Upper lobe of left lung (tissue), 6 donors: ENCODE data around the gene CABLES1. TPM values are rescaled to one million over a fixed set of nuclear protein-coding genes. Genes with fewer than 3 reads are reported as not detected.
"Not testable (repeated sequence)": the region's sequence is repeated elsewhere in the genome, so short reads cannot be mapped to it uniquely, and the experiment has no call there.

Experiments
- ATAC-seq, 2 donors: fragments of 200-7000 bp; cut with Tn5 transposase; one replicate each; pipeline ENCODE4 v1.9.1; 2022; ENCODE audit warnings: mild to moderate bottlenecking in 2 of 2, moderate library complexity in 2 of 2; ENCODE audit not compliant: low FRiP score in 2 of 2
- DNase-seq, 2 donors: peaks; one replicate each; pipeline ENCODE4 v3.0.0-alpha.2; 2019 to 2020
- H3K27ac ChIP-seq, 4 donors: fragments of 200-600 bp; sonication (generic); one replicate each; pipeline ENCODE4 v1.5.1; 2016 to 2019
- H3K27me3 ChIP-seq, 4 donors: fragments of 200-600 bp; sonication (generic); one replicate each; pipeline ENCODE4 v1.5.1; 2017 to 2019
- H3K36me3 ChIP-seq, 4 donors: fragments of 200-600 bp; sonication (generic); one replicate each; pipeline ENCODE4 v1.5.1; 2016 to 2019
- H3K4me1 ChIP-seq, 4 donors: fragments of 200-600 bp; sonication (generic); one replicate each; pipeline ENCODE4 v1.5.1; 2018 to 2019
- H3K4me3 ChIP-seq, 4 donors: fragments of 200-600 bp; sonication (generic); one replicate each; pipeline ENCODE4 v1.5.1; 2017 to 2019; ENCODE audit warnings: mild to moderate bottlenecking in 2 of 4, moderate library complexity in 1 of 4
- H3K9me3 ChIP-seq, 4 donors: fragments of 200-600 bp; sonication (generic); one replicate each; pipeline ENCODE4 v1.5.1; 2018 to 2019
- EP300 ChIP-seq, 4 donors: sonication (generic); formaldehyde crosslinking; IDR thresholded peaks; one replicate each; pipeline ENCODE4 v1.5.1; 2017; ENCODE audit warnings: antibody characterized with exemption in 4 of 4, control low read depth in 2 of 4
- POLR2A ChIP-seq, 4 donors: fragments of 450-650 bp; IDR thresholded peaks; one replicate each; pipeline ENCODE4 v1.5.1; 2016 to 2017; ENCODE audit warnings: antibody characterized with exemption in 4 of 4, mild to moderate bottlenecking in 2 of 4
- POLR2AphosphoS5 ChIP-seq, 2 donors: sonication (generic); formaldehyde crosslinking; IDR thresholded peaks; one replicate each; pipeline ENCODE4 v1.5.1; 2017; ENCODE audit warnings: antibody characterized with exemption in 2 of 2
- WGBS, 2 donors: methylation state at CpG; one replicate each; pipeline ENCODE4 v1.1.5; 2017 to 2018; 5-methylcytosine and 5-hydroxymethylcytosine counted together
- total RNA-seq, 6 donors: library from RNA; depleted of rRNA in 4 of 6; stranded (reverse); fragments of >200 nt in 4 of 6; gene quantifications; one replicate each; pipeline versions ENCODE4 v1.1.0 to v1.2.1, GENCODE V29; 2016 to 2021
- TF ChIP-seq, protein P1 (sequence below), 6 experiments: fragments of 450-650 bp in 4 of 6; fragments of 200-600 bp in 2 of 6; sonication (generic) in 2 of 6; IDR thresholded peaks; one replicate each; pipeline ENCODE4 v1.5.1; 2016 to 2019; ENCODE audit warnings: antibody characterized with exemption in 6 of 6
- donor health status: DM: no; HTN: no; CAD: no; lungs with moderate emphysema.
- donor health status: DM: no; HTN: yes; CAD: no; lungs with severe emphysema.

Gene CABLES1
- total RNA-seq, 6 donors from 2014 or later: 24.6 to 63.9 (median 40.9) TPM

DNA sequence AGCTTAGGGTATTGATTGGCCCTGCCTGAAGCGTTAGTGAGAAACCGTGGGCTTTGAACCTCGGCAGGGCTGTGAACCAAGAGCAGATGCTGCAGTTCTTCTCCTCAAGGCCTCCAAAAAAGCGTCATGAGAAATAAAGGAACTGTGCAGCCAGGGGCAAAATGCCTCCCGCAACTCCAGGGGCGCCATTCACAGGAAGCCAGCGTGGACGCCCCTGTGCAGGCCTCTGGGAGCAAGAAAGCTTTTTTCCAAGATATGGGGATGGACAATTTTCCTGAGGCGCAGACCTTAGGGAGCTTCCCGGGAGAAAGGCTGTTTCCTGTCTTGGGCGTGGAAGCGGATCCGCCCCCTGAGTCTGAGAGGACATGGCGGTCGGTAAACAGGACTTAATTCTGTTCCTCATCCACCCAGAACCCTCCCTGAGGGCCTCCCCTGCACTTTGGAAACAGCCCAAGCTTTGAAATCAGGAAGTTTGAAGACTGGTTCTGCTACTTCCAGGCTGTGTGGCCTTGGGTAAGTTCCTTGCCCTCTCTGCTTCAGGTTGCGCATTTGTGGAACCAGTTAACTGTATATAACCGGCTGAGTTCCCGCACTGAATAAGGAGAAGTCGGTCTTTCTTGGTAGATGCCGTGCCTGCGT lies 29.6 kb upstream of the CABLES1 start:
- 85 to 86% methylated on average over 21 of the region's 21 CpGs for WGBS, 2 donors
- no peak overlapping the region for H3K27ac ChIP-seq
- DNase-seq (no peak), ATAC-seq (peak in 1 of 2 donors; percentile 73)
- H3K36me3 ChIP-seq: no peaks in the 10 kb centered on the region
- no peaks in the 10 kb centered on the region for H3K9me3 ChIP-seq
- H3K4me3 ChIP-seq: no peak overlapping the region
- H3K27me3 ChIP-seq: no peaks in the 10 kb centered on the region
- TF ChIP-seq, protein P1, sequence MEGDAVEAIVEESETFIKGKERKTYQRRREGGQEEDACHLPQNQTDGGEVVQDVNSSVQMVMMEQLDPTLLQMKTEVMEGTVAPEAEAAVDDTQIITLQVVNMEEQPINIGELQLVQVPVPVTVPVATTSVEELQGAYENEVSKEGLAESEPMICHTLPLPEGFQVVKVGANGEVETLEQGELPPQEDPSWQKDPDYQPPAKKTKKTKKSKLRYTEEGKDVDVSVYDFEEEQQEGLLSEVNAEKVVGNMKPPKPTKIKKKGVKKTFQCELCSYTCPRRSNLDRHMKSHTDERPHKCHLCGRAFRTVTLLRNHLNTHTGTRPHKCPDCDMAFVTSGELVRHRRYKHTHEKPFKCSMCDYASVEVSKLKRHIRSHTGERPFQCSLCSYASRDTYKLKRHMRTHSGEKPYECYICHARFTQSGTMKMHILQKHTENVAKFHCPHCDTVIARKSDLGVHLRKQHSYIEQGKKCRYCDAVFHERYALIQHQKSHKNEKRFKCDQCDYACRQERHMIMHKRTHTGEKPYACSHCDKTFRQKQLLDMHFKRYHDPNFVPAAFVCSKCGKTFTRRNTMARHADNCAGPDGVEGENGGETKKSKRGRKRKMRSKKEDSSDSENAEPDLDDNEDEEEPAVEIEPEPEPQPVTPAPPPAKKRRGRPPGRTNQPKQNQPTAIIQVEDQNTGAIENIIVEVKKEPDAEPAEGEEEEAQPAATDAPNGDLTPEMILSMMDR (IDR thresholded peaks at IDR 0.05): no peak
- TF ChIP-seq POLR2AphosphoS5 (IDR thresholded peaks at IDR 0.05) (no peak), POLR2A (IDR thresholded peaks at IDR 0.05) (no peak)
- H3K4me1 ChIP-seq: peaks cover 0 to 12% (median 0%) of the 10 kb centered on the region in 4 donors

GRCh38 chr18:23106575-23106974 lies 28.7 kb upstream of the CABLES1 start:
- Histone ChIP-seq H3K4me1 (peaks cover 0 to 10% (median 0%) of the 10 kb centered on the region in 4 donors), H3K36me3 (no peaks in the 10 kb centered on the region), H3K27me3 (no peaks in the 10 kb centered on the region), H3K4me3 (no peak overlapping the region), H3K9me3 (no peaks in the 10 kb centered on the region), H3K27ac (no peak overlapping the region)
- DNase-seq (no peak), ATAC-seq (peak in 1 of 2 donors; percentile 50)
- 38 to 59% methylated on average over 6 of the region's 6 CpGs for WGBS, 2 donors
- TF ChIP-seq POLR2A (IDR thresholded peaks at IDR 0.05): no peak
- no peak for TF ChIP-seq POLR2AphosphoS5 (IDR thresholded peaks at IDR 0.05)
- TF ChIP-seq, protein P1 (IDR thresholded peaks at IDR 0.05): no peak
- TF ChIP-seq EP300 (IDR thresholded peaks at IDR 0.05): no peak

- H3K27ac ChIP-seq: no peak overlapping the region
- WGBS, 2 donors: 88 to 90% methylated on average over 7 of the region's 7 CpGs
- TF ChIP-seq POLR2A (IDR thresholded peaks at IDR 0.05) (no peak), POLR2AphosphoS5 (IDR thresholded peaks at IDR 0.05) (no peak), EP300 (IDR thresholded peaks at IDR 0.05) (no peak)
- TF ChIP-seq, protein P1 (IDR thresholded peaks at IDR 0.05): no peak
- ATAC-seq (no peak), DNase-seq (no peak)
- peaks cover 0 to 6% (median 0%) of the 10 kb centered on the region in 4 donors for H3K4me1 ChIP-seq
- no peaks in the 10 kb centered on the region for H3K27me3 ChIP-seq
- H3K4me3 ChIP-seq: no peak overlapping the region
- H3K36me3 ChIP-seq: no peaks in the 10 kb centered on the region
- peaks cover 0 to 3% (median 0%) of the 10 kb centered on the region in 4 donors for H3K9me3 ChIP-seq
Observed at GRCh38 chr18:23107718-23108117, 27.6 kb upstream of the CABLES1 start.

GRCh38 chr18:23108496-23108895 lies 26.8 kb upstream of the CABLES1 start:
- Histone ChIP-seq H3K9me3 (peaks cover 0 to 3% (median 0%) of the 10 kb centered on the region in 4 donors), H3K4me1 (peaks cover 0 to 6% (median 0%) of the 10 kb centered on the region in 4 donors), H3K27me3 (no peaks in the 10 kb centered on the region), H3K4me3 (no peak overlapping the region), H3K27ac (no peak overlapping the region), H3K36me3 (no peaks in the 10 kb centered on the region)
- TF ChIP-seq POLR2A (IDR thresholded peaks at IDR 0.05) (no peak), EP300 (IDR thresholded peaks at IDR 0.05) (no peak), POLR2AphosphoS5 (IDR thresholded peaks at IDR 0.05) (no peak)
- TF ChIP-seq, protein P1 (IDR thresholded peaks at IDR 0.05): no peak
- 66 to 72% methylated on average over 5 of the region's 5 CpGs for WGBS, 2 donors
- no peak for ATAC-seq
- no peak for DNase-seq

DNA sequence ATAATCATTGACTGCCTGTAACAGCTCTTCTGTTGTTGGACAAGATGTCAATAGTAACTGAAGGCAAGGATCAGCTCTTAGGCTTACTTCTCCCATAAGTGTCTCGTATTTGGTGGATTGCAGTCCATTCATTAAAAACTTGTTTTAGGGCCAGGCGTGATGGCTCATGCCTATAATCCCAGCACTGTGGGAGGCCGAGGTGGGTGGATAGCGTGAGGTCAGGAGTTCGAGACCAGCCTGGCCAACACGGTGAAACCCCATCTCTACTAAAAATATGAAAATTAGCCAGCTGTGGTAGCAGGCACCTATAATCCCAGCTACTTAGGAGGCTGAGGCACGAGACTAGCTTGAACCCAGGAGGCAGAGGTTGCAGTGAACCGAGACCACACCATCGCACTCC lies 26.1 kb upstream of the CABLES1 start:
- not testable (repeated sequence) for ATAC-seq, H3K4me3 ChIP-seq, H3K4me1 ChIP-seq, H3K27ac ChIP-seq, H3K27me3 ChIP-seq, DNase-seq, H3K9me3 ChIP-seq, H3K36me3 ChIP-seq
- WGBS, 2 donors: 95% methylated on average over 9 of the region's 9 CpGs
